ENCODE measurements around the gene GPC6.

Gene GPC6

DNA sequence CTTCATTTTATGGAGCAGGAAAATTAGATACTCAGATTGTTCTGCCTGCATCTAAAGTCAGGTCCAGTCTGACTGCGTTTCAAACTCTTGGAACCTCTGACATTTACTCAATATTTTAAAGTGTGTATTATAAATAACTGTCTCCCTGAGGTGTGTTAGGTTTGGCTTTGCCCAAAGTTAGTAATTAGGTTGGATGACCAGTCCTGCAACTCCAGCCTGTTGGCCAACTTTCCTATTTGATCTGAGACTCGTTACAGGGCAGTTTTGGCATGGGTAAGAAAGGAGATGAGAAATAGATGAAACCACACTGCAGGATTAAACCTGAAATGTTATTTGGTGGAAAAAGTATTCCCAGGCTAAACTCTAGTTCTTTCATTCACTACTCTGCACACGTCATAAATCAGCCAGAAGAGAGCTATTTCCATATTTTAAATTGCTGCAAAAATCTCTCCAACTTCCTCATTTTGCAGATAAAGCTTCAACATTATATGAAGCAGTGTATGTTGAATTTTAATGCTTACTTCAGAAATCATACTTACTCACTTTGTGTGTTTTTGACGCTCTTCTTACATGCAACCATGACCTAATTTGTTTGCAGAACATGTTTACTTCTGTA is 895.8 kb downstream of the GPC6 start:
- TF ChIP-seq, protein P1, sequence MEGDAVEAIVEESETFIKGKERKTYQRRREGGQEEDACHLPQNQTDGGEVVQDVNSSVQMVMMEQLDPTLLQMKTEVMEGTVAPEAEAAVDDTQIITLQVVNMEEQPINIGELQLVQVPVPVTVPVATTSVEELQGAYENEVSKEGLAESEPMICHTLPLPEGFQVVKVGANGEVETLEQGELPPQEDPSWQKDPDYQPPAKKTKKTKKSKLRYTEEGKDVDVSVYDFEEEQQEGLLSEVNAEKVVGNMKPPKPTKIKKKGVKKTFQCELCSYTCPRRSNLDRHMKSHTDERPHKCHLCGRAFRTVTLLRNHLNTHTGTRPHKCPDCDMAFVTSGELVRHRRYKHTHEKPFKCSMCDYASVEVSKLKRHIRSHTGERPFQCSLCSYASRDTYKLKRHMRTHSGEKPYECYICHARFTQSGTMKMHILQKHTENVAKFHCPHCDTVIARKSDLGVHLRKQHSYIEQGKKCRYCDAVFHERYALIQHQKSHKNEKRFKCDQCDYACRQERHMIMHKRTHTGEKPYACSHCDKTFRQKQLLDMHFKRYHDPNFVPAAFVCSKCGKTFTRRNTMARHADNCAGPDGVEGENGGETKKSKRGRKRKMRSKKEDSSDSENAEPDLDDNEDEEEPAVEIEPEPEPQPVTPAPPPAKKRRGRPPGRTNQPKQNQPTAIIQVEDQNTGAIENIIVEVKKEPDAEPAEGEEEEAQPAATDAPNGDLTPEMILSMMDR (IDR thresholded peaks at IDR 0.05; ENCODE audit: low read depth, low read length): no peak
- no peak for DNase-seq (ENCODE audit: extremely low read depth, low read depth)

DNA sequence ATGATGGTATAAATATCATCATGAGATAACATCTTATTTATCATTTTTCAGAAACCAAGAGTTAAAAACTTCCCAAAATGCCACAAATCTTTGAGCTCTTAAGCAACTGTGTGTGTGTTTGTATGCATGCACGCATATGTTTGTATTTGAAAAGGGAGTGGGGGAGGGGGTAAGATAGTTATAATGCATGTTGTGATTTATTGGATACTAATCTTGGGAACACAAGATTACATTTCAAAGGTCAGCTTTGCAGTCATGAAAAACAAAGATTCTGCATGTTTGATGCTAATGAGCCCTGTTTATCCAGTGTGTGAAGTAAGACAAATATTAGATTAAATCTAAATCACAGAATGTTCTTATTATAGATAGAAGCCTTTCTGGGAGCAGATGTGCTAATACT is 897.0 kb downstream of the GPC6 start:
- TF ChIP-seq, protein P1 (IDR thresholded peaks at IDR 0.05; ENCODE audit: low read depth, low read length): no peak
- DNase-seq (ENCODE audit: extremely low read depth, low read depth): no peak

DNA sequence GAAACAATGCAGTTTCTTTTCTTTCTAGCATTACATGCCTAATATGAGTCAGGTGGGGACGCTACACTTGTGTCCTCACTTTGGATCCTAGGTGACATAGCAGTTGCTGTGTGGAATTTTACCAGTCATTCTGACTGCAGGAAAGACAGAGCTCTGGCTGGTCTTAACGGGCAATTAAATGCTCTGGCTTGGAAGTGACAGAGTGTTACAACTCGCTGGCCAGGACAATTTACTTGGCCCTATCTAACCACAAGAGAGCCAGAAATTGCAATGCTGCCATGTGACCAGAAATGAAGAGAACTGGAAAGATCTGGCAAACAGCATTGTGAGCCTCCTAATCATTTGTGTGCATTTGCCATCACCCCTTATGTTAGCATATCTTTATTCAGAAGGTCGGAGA is 901.8 kb downstream of the GPC6 start:
- no peak for DNase-seq (ENCODE audit: extremely low read depth, low read depth)
- TF ChIP-seq, protein P1 (IDR thresholded peaks at IDR 0.05; ENCODE audit: low read depth, low read length): no peak

DNA sequence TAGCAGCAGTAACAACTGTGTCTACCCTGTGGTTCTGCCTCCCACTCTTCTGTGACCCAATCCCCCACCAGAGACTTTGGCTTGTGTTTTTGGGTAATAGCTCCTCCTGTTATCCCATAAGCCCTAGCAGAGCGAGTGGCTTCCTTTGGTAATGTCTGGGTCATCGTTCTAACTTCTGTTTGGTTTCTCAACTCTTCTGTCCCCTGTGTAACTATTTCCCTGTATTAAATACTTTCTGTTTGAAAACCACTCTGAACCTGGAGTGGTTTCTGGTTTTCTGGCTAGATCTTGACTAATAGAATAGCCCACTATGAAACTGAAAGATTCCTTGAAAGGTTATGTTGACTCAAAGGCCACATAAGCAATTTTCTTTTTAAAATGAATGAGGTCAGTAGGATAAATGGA is 902.9 kb downstream of the GPC6 start:
- no peak for DNase-seq (ENCODE audit: extremely low read depth, low read depth)
- TF ChIP-seq, protein P1 (IDR thresholded peaks at IDR 0.05; ENCODE audit: low read depth, low read length): no peak

DNA sequence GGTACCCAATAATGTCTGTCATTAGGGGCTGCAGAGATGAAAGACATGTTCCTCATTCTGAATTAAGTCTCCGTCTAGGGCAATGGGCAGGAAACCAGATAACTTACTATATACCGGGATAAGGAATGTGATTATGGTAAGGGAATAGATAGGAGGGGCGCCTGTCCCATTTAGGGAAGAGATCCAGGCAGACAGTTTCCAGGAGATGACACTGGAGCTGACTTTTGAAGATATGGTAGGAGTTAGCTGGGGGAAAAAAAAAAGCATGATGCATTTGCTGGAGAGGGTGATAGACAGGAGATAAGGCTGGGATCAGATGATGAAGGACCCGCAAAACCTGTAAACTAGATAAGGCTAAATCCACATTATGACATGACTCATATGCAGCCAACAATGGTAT is 912.2 kb downstream of the GPC6 start:
- DNase-seq (ENCODE audit: extremely low read depth, low read depth): no peak
- TF ChIP-seq, protein P1 (IDR thresholded peaks at IDR 0.05; ENCODE audit: low read depth, low read length): no peak

DNA sequence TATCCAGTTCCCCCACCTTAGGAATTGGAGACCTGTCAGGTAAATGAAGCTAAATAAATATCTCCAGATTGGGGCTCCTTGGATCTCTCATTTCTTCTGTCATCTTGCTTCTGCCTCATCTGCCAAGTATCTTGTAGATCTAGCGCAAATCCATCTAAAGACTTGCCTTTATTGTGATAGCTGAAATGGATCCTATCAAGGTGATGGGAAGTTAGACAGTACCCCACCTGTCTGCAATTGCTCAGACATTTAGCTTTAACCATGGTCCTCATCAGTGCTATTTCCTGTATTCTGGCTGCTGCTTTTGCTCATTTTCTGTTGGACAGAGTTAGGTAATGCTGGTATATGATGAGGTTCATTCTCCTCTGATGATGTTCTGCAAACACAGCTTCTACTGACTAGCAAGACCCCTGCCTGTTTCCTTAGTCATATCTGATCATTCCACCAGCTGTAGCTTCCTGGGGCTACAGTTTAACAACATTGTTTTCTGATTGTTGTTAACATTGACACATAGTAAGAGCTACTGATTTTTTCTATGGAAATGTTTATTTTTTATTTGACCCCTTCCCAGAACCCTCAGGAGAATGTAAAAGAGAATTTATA is 912.9 kb downstream of the GPC6 start:
- DNase-seq (ENCODE audit: extremely low read depth, low read depth): no peak
- TF ChIP-seq, protein P1 (IDR thresholded peaks at IDR 0.05; ENCODE audit: low read depth, low read length): no peak

DNA sequence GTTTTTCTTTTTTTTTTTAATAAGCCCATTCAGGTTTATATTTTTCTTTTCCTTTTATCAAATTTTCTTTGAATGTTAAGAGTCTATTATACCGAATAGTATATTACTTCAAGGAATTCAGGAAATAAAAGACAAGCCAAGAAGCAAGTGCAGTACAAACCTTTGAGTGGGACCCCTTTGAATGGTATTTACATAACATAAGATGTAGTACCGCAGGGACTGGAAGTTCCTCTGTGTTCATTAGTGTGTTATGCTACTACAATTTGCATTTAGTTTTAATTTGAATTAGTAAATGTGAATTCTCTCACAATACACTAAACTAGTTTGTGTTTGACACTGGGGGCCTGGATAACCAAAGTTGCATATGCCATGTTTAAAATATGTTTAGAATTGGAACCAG is 913.4 kb downstream of the GPC6 start:
- TF ChIP-seq, protein P1 (IDR thresholded peaks at IDR 0.05; ENCODE audit: low read depth, low read length): no peak
- DNase-seq (ENCODE audit: extremely low read depth, low read depth): no peak

Measured in AG09319 (cell line).